Right lobe of liver (tissue), 4 donors: ENCODE measurements around the gene SLC2A4RG.
"Not testable (repeated sequence)": the region's sequence is repeated elsewhere in the genome, so short reads cannot be mapped to it uniquely, and the experiment has no call there.

Experiments
- POLR2A ChIP-seq: fragments of 450-650 bp; IDR thresholded peaks from one replicate; pipeline ENCODE4 v1.6.1; 2017; ENCODE audit warnings: antibody characterized with exemption, mild to moderate bottlenecking
- TF ChIP-seq, protein P1 (sequence below), 4 donors: fragments of 200-600 bp in 3 of 4; fragments of 450-650 bp in 1 of 4; IDR thresholded peaks; one replicate each; pipeline versions ENCODE4 v1.5.1 to v1.8.0; 2016 to 2022; ENCODE audit warnings: antibody characterized with exemption in 4 of 4, mild to moderate bottlenecking in 2 of 4
- donor health status: DM: no; HTN: no; CAD: no.
- donor health status: DM: no; HTN: no; CAD: no.
- donor health status: DM: no; HTN: yes; CAD: no.

DNA sequence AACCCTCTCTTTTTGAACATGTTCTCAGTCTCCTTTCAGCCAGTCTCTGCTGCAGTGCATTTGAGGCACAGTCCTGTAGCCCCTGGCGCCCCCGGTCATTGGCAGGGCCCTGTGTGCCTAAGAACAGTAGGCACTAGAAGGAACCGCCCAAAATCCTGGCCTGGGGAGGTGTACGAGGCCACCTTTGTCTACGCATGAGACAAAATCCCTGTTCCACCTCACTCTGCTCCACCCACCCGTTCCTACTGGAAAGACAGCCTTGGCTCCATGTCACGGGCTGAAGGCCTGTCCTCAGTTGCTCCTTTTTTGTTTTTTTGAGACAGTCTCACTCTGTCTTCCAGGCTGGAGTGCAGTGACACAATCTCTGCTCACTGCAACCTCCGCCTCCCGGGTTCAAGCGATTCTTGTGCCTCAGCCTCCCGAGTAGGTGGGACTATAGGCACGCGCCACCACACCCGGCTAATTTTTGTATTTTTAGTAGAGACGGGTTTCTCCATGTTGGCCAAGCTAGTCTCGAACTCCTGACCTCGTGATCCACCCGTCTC lies 9.3 kb upstream of the SLC2A4RG start:
- TF ChIP-seq, protein P1, sequence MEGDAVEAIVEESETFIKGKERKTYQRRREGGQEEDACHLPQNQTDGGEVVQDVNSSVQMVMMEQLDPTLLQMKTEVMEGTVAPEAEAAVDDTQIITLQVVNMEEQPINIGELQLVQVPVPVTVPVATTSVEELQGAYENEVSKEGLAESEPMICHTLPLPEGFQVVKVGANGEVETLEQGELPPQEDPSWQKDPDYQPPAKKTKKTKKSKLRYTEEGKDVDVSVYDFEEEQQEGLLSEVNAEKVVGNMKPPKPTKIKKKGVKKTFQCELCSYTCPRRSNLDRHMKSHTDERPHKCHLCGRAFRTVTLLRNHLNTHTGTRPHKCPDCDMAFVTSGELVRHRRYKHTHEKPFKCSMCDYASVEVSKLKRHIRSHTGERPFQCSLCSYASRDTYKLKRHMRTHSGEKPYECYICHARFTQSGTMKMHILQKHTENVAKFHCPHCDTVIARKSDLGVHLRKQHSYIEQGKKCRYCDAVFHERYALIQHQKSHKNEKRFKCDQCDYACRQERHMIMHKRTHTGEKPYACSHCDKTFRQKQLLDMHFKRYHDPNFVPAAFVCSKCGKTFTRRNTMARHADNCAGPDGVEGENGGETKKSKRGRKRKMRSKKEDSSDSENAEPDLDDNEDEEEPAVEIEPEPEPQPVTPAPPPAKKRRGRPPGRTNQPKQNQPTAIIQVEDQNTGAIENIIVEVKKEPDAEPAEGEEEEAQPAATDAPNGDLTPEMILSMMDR (IDR thresholded peaks at IDR 0.05), result not testable (repeated sequence)
- not testable (repeated sequence) for TF ChIP-seq POLR2A
